Renal cortex interstitium (tissue), 11 donors: ENCODE data around the gene KCNB1. TPM values are rescaled to one million over a fixed set of nuclear protein-coding genes. Genes with fewer than 3 reads are reported as not detected.
"Not testable (repeated sequence)": the region's sequence is repeated elsewhere in the genome, so short reads cannot be mapped to it uniquely, and the experiment has no call there.

Experiments used
- DNase-seq, 11 donors: peaks; one replicate each; pipeline ENCODE4 v3.0.0-alpha.2; 2013; ENCODE audit warnings: low read depth in 9 of 11, low spot score in 4 of 11; ENCODE audit errors: extremely low read depth in 1 of 11
- polyA plus RNA-seq, 3 donors: library from polyadenylated mRNA; unstranded; fragments of 120-200 nt; gene quantifications; one replicate each; pipeline ENCODE4 v1.2.1, GENCODE V29; 2013; ENCODE audit not compliant: insufficient read length in 3 of 3

Gene KCNB1
- polyA plus RNA-seq, 3 donors, result 0.39 to 1.1 (median 0.74) TPM

GRCh38 chr20:49323622-49324238 is 158.7 kb downstream of the KCNB1 start:
- peak in 1 of 11 donors; percentile 40 for DNase-seq

GRCh38 chr20:49320460-49320859 is 162.0 kb downstream of the KCNB1 start:
- peak in 1 of 11 donors; percentile 31 for DNase-seq

GRCh38 chr20:49319208-49319809 is 163.2 kb downstream of the KCNB1 start:
- no peak for DNase-seq

DNA sequence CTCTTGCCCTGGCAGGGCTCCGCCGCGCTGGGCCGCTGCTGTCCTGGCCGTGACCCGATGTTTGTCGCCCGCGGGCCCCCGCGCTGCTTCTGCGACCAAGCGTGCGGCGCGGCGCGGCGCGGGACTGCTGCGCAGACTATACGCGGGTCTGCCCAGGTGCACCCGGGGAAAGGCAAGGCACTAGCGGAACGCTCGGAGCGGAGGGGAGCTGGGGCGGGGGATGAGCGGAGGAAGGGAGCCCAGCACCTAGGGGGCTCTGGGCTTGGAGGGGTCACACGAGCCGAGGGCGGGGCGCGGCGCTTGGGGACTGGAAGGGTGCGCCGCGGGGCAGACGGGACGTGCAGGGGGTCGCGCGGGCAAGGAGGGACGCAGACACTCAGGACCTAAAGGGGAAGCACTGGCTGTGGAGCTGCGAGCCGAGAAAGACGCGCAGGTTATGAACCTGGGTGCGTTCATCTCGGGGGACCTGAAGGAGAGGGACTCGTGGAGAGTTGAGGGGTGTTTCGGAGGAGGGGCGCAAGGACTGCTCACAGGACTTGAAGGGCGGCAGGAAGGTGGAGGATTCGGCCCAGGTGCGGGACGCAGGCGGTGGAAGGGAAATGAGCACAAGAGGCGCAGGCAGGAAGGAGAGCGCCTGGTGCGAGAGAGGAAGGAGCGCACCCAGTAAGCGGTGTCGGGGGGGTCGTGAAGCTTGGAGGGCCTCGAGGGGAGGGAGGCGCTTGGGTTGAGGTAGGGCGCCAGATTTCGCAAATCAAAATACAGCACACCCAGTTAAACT is 163.8 kb downstream of the KCNB1 start:
- DNase-seq, result no peak

DNA sequence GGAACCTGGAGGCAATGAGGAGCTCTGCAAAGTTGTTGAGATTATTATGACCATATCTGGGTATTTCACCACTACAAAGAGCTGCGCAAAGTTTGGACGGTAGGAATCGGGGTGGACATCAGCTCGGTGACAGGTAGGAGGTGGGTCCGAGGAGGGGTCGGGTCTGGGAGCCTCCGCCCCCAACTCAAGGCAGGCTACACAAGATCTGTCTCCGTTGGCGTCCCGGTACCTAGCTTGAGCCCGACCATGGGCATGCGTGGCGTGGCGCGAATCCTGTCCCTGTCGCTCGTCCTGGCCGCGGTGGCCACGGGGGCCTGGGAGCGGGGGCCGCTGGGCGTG is 164.4 kb downstream of the KCNB1 start:
- no peak for DNase-seq

DNA sequence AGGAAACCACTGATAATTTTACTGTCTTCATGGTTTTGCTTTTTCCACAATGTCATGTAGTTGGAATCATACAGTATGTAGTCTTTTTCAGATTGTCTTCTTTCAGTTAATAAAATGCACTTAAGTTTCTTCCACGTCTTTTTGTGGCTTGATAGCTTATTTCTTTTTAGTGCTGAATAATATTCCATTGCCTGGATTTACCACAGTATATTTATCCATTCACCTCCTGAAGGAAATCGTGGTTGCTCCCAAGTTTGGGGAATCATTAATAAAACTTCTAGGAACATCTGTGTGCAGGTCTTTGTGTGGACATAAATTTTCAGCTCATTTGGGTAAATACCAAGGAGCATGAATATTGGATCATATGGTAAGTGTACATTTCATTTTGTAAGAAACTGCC is 165.8 kb downstream of the KCNB1 start:
- DNase-seq, result no peak

- no peak for DNase-seq
These were observed 166.9 kb downstream of the KCNB1 start for GRCh38 chr20:49315580-49315979.

GRCh38 chr20:49314052-49314451 is 168.4 kb downstream of the KCNB1 start:
- DNase-seq, result not testable (repeated sequence)

Other genes starting within 250 kb of the KCNB1 start
- 10 to 100 TPM; 14.4 to 17.1 (median 16.0) TPM for gene ZNFX1, start 204.6 kb downstream of the KCNB1 start, polyA plus RNA-seq
- gene PTGIS, start 85.5 kb upstream of the KCNB1 start, polyA plus RNA-seq, result 10 to 100 TPM; 32.4 to 38.9 (median 34.6) TPM
- gene B4GALT5, start 231.2 kb upstream of the KCNB1 start, polyA plus RNA-seq, result 10 to 100 TPM; 44.2 to 52.1 (median 50.5) TPM